Measurements from ENCODE around the gene KRTAP13-1. TPM values are rescaled to one million over a fixed set of nuclear protein-coding genes. Genes with fewer than 3 reads are reported as not detected.

Gene KRTAP13-1
- total and polyA plus RNA-seq, 2 of the 4 experiments (the other 2 are of a cell fraction): not detected

DNA sequence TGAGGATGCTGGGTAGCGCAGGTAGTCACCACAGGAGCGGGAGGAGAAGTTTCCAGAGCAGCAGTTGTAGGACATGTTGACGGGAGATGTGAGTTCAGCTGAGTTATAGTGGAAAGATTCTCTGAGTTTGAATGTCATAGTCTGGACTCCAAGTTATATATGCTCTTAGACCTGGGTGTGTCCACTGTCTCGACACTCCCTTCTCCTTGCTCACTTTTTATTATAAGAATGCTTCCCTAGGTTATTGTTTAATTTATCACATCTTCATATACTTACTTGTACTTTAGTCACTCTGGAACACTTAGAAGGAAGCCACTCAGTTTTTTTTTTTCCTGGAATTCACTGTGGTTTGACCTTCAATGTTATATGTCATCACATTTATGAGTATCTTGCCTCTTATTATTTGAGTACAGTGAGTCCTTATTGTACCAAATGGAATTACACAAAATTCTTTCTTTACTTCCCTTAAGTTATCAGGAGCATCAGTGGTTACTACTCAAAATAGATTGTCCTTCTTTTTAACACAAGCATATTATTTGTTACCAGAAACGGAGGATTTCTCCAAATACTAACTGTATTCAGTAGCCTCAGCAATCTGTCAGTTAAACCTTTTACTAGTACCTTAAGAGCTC lies 23.6 kb upstream of the KRTAP13-1 start, which contains the start of gene KRTAP13-2:
KRTAP13-2 (minus strand) TSS at position 133 of the 632 bp plus-strand sequence; CDS start at position 75, 58 bp downstream.
- POLR2A ChIA-PET (ENCODE audit: unreplicated experiment): no interaction called here
- no peak within 1 kb of the TSS for H2BK20ac ChIP-seq (ENCODE audit: low read depth, low read length)
- H2AK5ac ChIP-seq (ENCODE audit: low read depth, low read length): no peak within 1 kb of the TSS
- no peaks in the 10 kb centered on the region for H3K9me1 ChIP-seq (ENCODE audit: insufficient read depth, low read length)
- H4K5ac ChIP-seq (ENCODE audit: low read depth, low read length): no peak within 1 kb of the TSS
- no peak within 1 kb of the TSS for H3K14ac ChIP-seq (replicated peaks; ENCODE audit: low read depth, low read length)
- H3K4ac ChIP-seq (ENCODE audit: low read depth, low read length): no peak within 1 kb of the TSS
- CTCF ChIA-PET: no interaction called here
- no peak within 1 kb of the TSS for H2AFZ ChIP-seq (replicated peaks; ENCODE audit: low read length, poor library complexity)
- ATAC-seq (ENCODE audit: low read depth): no peak
- DNase-seq: no peak
- no peak within 1 kb of the TSS for H3K23ac ChIP-seq (ENCODE audit: low read depth, low read length)
- H4K8ac ChIP-seq (ENCODE audit: low read depth in 2 of 2, low read length in 2 of 2): no peak within 1 kb of the TSS
- no peak for TF ChIP-seq RCOR1 (IDR thresholded peaks at IDR 0.05; ENCODE audit: insufficient replicate concordance, low read length)
- TF ChIP-seq, protein P1, sequence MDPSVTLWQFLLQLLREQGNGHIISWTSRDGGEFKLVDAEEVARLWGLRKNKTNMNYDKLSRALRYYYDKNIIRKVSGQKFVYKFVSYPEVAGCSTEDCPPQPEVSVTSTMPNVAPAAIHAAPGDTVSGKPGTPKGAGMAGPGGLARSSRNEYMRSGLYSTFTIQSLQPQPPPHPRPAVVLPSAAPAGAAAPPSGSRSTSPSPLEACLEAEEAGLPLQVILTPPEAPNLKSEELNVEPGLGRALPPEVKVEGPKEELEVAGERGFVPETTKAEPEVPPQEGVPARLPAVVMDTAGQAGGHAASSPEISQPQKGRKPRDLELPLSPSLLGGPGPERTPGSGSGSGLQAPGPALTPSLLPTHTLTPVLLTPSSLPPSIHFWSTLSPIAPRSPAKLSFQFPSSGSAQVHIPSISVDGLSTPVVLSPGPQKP (IDR thresholded peaks at IDR 0.05; ENCODE audit: borderline replicate concordance, low read depth, low read length): no peak
- no peak for TF ChIP-seq SMC3 (IDR thresholded peaks at IDR 0.05; ENCODE audit: low read depth, low read length)
- no peak for TF ChIP-seq MAZ (IDR thresholded peaks at IDR 0.05; ENCODE audit: borderline replicate concordance, low read depth, low read length)
- no peak for TF ChIP-seq MXI1 (IDR thresholded peaks at IDR 0.05; ENCODE audit: borderline replicate concordance, low read depth, low read length)
- TF ChIP-seq FOS (IDR thresholded peaks at IDR 0.05; ENCODE audit: low read depth, low read length): no peak
- TF ChIP-seq NFE2L2 (IDR thresholded peaks at IDR 0.05; ENCODE audit: low read depth, low read length): no peak
- TF ChIP-seq MAFK (IDR thresholded peaks at IDR 0.05; ENCODE audit: low read depth, low read length): no peak
- H2AK9ac ChIP-seq (replicated peaks; ENCODE audit: low read depth, low read length, poor library complexity): no peak within 1 kb of the TSS
- dilution Hi-C loops (cut with HindIII; ENCODE audit: low sequenced_read_pairs, unreplicated experiment): no loop called here
- no peak within 1 kb of the TSS for H3K4me3 ChIP-seq (ENCODE audit: insufficient read depth, low read depth, low read length)
- H3K4me1 ChIP-seq (ENCODE audit: control insufficient read depth, insufficient read depth, low read length): no peaks in the 10 kb centered on the region
- no peak within 1 kb of the TSS for H4K91ac ChIP-seq (ENCODE audit: insufficient read depth, low read depth, low read length)
- no peak within 1 kb of the TSS for H2BK5ac ChIP-seq (ENCODE audit: low read depth, low read length, poor library complexity, severe bottlenecking)
- no CpG with 5 or more reads among the region's 5 CpGs for WGBS, 2 experiments (ENCODE audit: extremely low coverage in 2 of 2, insufficient read length in 1 of 2)
- no peak within 1 kb of the TSS for H3K18ac ChIP-seq (ENCODE audit: low read depth, low read length)
- in situ Hi-C loops (cut with MboI; ENCODE audit: low sequenced_read_pairs): no loop called here
- no peak within 1 kb of the TSS for H2BK120ac ChIP-seq (ENCODE audit: low read depth, low read length)
- H3K79me1 ChIP-seq (ENCODE audit: low read depth in 1 of 2, low read length in 2 of 2): no peaks in the 10 kb centered on the region
- H3K9ac ChIP-seq (ENCODE audit: low read depth, low read length): no peak within 1 kb of the TSS
- no peaks in the 10 kb centered on the region for H3K36me3 ChIP-seq (ENCODE audit: control insufficient read depth, insufficient read depth, low read length)
- no peaks in the 10 kb centered on the region for H4K20me1 ChIP-seq (ENCODE audit: insufficient read depth, low read length)
- intact Hi-C loops (cut with micrococcal nuclease): no loop called here
- no peak within 1 kb of the TSS for H3K56ac ChIP-seq (ENCODE audit: extremely low read depth, insufficient read depth, low read length)
- H3K9me3 ChIP-seq (ENCODE audit: control insufficient read depth, insufficient read depth, low read length): peaks cover 8% of the 10 kb centered on the region
- H3K4me2 ChIP-seq (ENCODE audit: low read depth, low read length): no peak within 1 kb of the TSS
- no peak within 1 kb of the TSS for H2BK15ac ChIP-seq (ENCODE audit: low read depth, low read length)
- no peak within 1 kb of the TSS for H3K27ac ChIP-seq (ENCODE audit: insufficient read depth, low read length)
- no TSS peak for BruUV-seq (replicated peaks)
- no peaks in the 10 kb centered on the region for H3K27me3 ChIP-seq (ENCODE audit: control insufficient read depth, insufficient read depth, low read length)
